SK-N-SH (cell line): ENCODE results near the gene TMEM255B. TPM values are rescaled to one million over a fixed set of nuclear protein-coding genes. Genes with fewer than 3 reads are reported as not detected.

Experiments
- CTCF ChIA-PET: fragments of 300-600, 350-600 bp; formaldehyde crosslinking; extraction: SDS; loops from one replicate; lab custom pipeline; 2021; lab: Yijun Ruan, JAX
- POLR2A ChIA-PET: fragments of 350-600 bp; sonication (Branson Sonifier 250); formaldehyde crosslinking; extraction: SDS; loops from one replicate; lab custom pipeline; 2020; ENCODE audit warnings: antibody characterized with exemption, inconsistent platforms; lab: Yijun Ruan, JAX
- DNase-seq: peaks from one replicate; pipeline ENCODE4 v3.0.0; 2012
- H2AFZ ChIP-seq: fragments of 200-600 bp; sonication (generic); 2 replicates; pipeline ENCODE4 v1.8.1; 2016; ENCODE audit warnings: antibody characterized with exemption, mild to moderate bottlenecking, low read depth
- H3F3A ChIP-seq: fragments of 200-600 bp; sonication (generic); replicated peaks from 2 replicates; pipeline ENCODE3; 2016; ENCODE audit warnings: antibody characterized with exemption, mild to moderate bottlenecking; ENCODE audit not compliant: insufficient read depth
- H3K27ac ChIP-seq, 2 experiments: fragments of 200-500 bp in 1 of 2; fragments of 200-600 bp in 1 of 2; sonication (Bioruptor generic) in 1 of 2; sonication (generic), shearing (Covaris generic) in 1 of 2; 2 replicates each; pipeline versions ENCODE4 v1.5.1 to v1.6.1; 2014 to 2016; ENCODE audit warnings: low read depth in 2 of 2, inconsistent platforms in 1 of 2, low read length in 1 of 2, mild to moderate bottlenecking in 1 of 2, mixed read lengths in 1 of 2
- H3K27me3 ChIP-seq: fragments of 200-600 bp; sonication (generic), shearing (Covaris generic); 2 replicates; pipeline ENCODE4 v1.6.1; 2016; ENCODE audit warnings: mixed run types; ENCODE audit not compliant: insufficient read depth
- H3K36me3 ChIP-seq, 2 experiments: fragments of 200-500 bp in 1 of 2; fragments of 200-600 bp in 1 of 2; sonication (Bioruptor generic) in 1 of 2; sonication (generic) in 1 of 2; replicated peaks in 1 of 2; 2 replicates each; pipeline versions ENCODE3 to v1.5.1; 2014 to 2016; ENCODE audit warnings: low read length in 1 of 2, mild to moderate bottlenecking in 1 of 2; ENCODE audit not compliant: insufficient read depth in 2 of 2, control insufficient read depth in 1 of 2
- H3K4me1 ChIP-seq, 2 experiments: fragments of 200-500 bp in 1 of 2; fragments of 200-600 bp in 1 of 2; sonication (Bioruptor generic) in 1 of 2; sonication (generic), shearing (Covaris generic) in 1 of 2; 2 replicates each; pipeline versions ENCODE4 v1.5.1 to v1.6.1; 2014 to 2016; ENCODE audit warnings: low read depth in 1 of 2, low read length in 1 of 2, mixed run types in 1 of 2; ENCODE audit not compliant: insufficient read depth in 2 of 2, control insufficient read depth in 1 of 2
- H3K4me2 ChIP-seq: fragments of 200-600 bp; sonication (generic), shearing (Covaris generic); 2 replicates; pipeline ENCODE4 v1.6.1; 2017; ENCODE audit warnings: mixed run types
- H3K4me3 ChIP-seq, 2 experiments: fragments of 200-500 bp in 1 of 2; fragments of 200-600 bp in 1 of 2; sonication (Bioruptor generic) in 1 of 2; sonication (generic), shearing (Covaris generic) in 1 of 2; 2 replicates each; pipeline versions ENCODE4 v1.5.1 to v1.8.1; 2014 to 2016; ENCODE audit warnings: low read depth in 2 of 2, inconsistent platforms in 1 of 2, low read length in 1 of 2, mild to moderate bottlenecking in 1 of 2, mixed read lengths in 1 of 2, moderate library complexity in 1 of 2
- H3K79me2 ChIP-seq: fragments of 200-600 bp; sonication (generic); 2 replicates; pipeline ENCODE4 v1.8.1; 2017; ENCODE audit warnings: mild to moderate bottlenecking; ENCODE audit not compliant: insufficient read depth
- H3K9ac ChIP-seq: fragments of 200-600 bp; sonication (generic); 2 replicates; pipeline ENCODE4 v1.6.1; 2017; ENCODE audit warnings: mixed run types
- H3K9me2 ChIP-seq: fragments of 200-600 bp; sonication (generic); 2 replicates; pipeline ENCODE4 v1.6.1; 2017; ENCODE audit warnings: mixed run types
- H3K9me3 ChIP-seq: fragments of 200-600 bp; sonication (generic); 2 replicates; pipeline ENCODE4 v1.6.1; 2017; ENCODE audit warnings: mixed run types, mild to moderate bottlenecking, moderate library complexity
- H4K20me1 ChIP-seq: fragments of 200-600 bp; sonication (generic); 2 replicates; pipeline ENCODE4 v1.6.1; 2017; ENCODE audit warnings: mild to moderate bottlenecking, mixed run types; ENCODE audit not compliant: insufficient read depth
- CHD2 ChIP-seq: fragments of 150-350 bp; IDR thresholded peaks from 2 replicates; pipeline ENCODE4 v1.6.1; 2018; ENCODE audit warnings: low read length; ENCODE audit not compliant: partially characterized antibody
- ELF1 ChIP-seq: IDR thresholded peaks from 2 replicates; pipeline ENCODE4 v1.4.0; 2012
- EZH2phosphoT487 ChIP-seq: fragments of 200-600 bp; sonication (generic); IDR thresholded peaks from 2 replicates; pipeline ENCODE4 v1.6.1; 2017; ENCODE audit warnings: low read depth, mixed run types, mild to moderate bottlenecking, antibody characterized with exemption, moderate library complexity, borderline replicate concordance
- FOSL2 ChIP-seq: IDR thresholded peaks from 2 replicates; pipeline ENCODE4 v1.4.0; 2012; ENCODE audit warnings: low read depth, mild to moderate bottlenecking, moderate library complexity, borderline replicate concordance
- FOXM1 ChIP-seq: IDR thresholded peaks from 2 replicates; pipeline ENCODE4 v1.4.0; 2012; ENCODE audit warnings: low read depth, mild to moderate bottlenecking
- GATA2 ChIP-seq: sonication (generic); formaldehyde crosslinking; IDR thresholded peaks from 2 replicates; pipeline ENCODE4 v1.5.0; 2020; ENCODE audit warnings: mild to moderate bottlenecking, missing genetic modification reagents
- IRF3 ChIP-seq: fragments of 150-350 bp; IDR thresholded peaks from 2 replicates; pipeline ENCODE4 v1.6.1; 2016; ENCODE audit warnings: mild to moderate bottlenecking, low read depth, low read length
- JUND ChIP-seq: IDR thresholded peaks from 2 replicates; pipeline ENCODE4 v1.4.0; 2012
- MAX ChIP-seq: IDR thresholded peaks from 2 replicates; pipeline ENCODE4 v1.4.0; 2012; ENCODE audit warnings: low read depth
- MEF2A ChIP-seq: IDR thresholded peaks from 2 replicates; pipeline ENCODE4 v1.4.0; 2012; ENCODE audit warnings: low read depth, borderline replicate concordance
- MXI1 ChIP-seq: IDR thresholded peaks from 2 replicates; pipeline ENCODE4 v1.6.1; 2012; ENCODE audit warnings: mild to moderate bottlenecking, low read depth, low read length, improper control_type of control experiment
- NFIC ChIP-seq: IDR thresholded peaks from 2 replicates; pipeline ENCODE4 v1.4.0; 2012; ENCODE audit warnings: borderline replicate concordance
- NRF1 ChIP-seq: IDR thresholded peaks from 2 replicates; pipeline ENCODE4 v1.6.1; 2012; ENCODE audit warnings: low read depth, mild to moderate bottlenecking, low read length
- RAD21 ChIP-seq: IDR thresholded peaks from 2 replicates; pipeline ENCODE4 v1.6.1; 2012; ENCODE audit warnings: mild to moderate bottlenecking, low read length
- RCOR1 ChIP-seq: fragments of 150-350 bp; IDR thresholded peaks from 2 replicates; pipeline ENCODE4 v1.6.1; 2017; ENCODE audit warnings: antibody characterized with exemption, low read length
- RFX5 ChIP-seq: IDR thresholded peaks from 2 replicates; pipeline ENCODE4 v1.6.1; 2012; ENCODE audit warnings: mild to moderate bottlenecking, improper control_type of control experiment, low read length
- RXRA ChIP-seq: IDR thresholded peaks from 2 replicates; pipeline ENCODE4 v1.4.0; 2012; ENCODE audit warnings: low read depth, mild to moderate bottlenecking, borderline replicate concordance
- SIN3A ChIP-seq: IDR thresholded peaks from 2 replicates; pipeline ENCODE4 v1.6.1; 2012; ENCODE audit warnings: low read depth, mild to moderate bottlenecking, low read length, moderate library complexity, borderline replicate concordance
- SMC3 ChIP-seq: IDR thresholded peaks from 2 replicates; pipeline ENCODE4 v1.6.1; 2012; ENCODE audit warnings: low read depth, low read length, improper control_type of control experiment
- TEAD4 ChIP-seq: IDR thresholded peaks from 2 replicates; pipeline ENCODE4 v1.4.0; 2012; ENCODE audit warnings: mild to moderate bottlenecking, borderline replicate concordance; ENCODE audit not compliant: insufficient read depth
- YY1 ChIP-seq: IDR thresholded peaks from 2 replicates; pipeline ENCODE4 v1.4.0; 2012; ENCODE audit warnings: low read depth, mild to moderate bottlenecking
- WGBS: methylation state at CpG from one replicate; pipeline ENCODE4 v1.1.6; 2017; ENCODE audit warnings: low lambda C conversion rate; 5-methylcytosine and 5-hydroxymethylcytosine counted together
- polyA plus RNA-seq, 3 experiments: library from polyadenylated mRNA; depleted of rRNA; stranded (reverse); fragments of >200 nt; gene quantifications; 2 replicates each; pipeline ENCODE4 v1.2.3, GENCODE V29; 2012
- TF ChIP-seq, protein P1 (sequence below): fragments of 200-600 bp; sonication (generic); IDR thresholded peaks from 2 replicates; pipeline ENCODE4 v1.6.1; 2017; ENCODE audit warnings: antibody characterized with exemption, mild to moderate bottlenecking, moderate library complexity

The TMEM255B gene
- polyA plus RNA-seq, 1 of the 3 experiments (the other 2 are of a cell fraction), result 14.8 TPM

DNA sequence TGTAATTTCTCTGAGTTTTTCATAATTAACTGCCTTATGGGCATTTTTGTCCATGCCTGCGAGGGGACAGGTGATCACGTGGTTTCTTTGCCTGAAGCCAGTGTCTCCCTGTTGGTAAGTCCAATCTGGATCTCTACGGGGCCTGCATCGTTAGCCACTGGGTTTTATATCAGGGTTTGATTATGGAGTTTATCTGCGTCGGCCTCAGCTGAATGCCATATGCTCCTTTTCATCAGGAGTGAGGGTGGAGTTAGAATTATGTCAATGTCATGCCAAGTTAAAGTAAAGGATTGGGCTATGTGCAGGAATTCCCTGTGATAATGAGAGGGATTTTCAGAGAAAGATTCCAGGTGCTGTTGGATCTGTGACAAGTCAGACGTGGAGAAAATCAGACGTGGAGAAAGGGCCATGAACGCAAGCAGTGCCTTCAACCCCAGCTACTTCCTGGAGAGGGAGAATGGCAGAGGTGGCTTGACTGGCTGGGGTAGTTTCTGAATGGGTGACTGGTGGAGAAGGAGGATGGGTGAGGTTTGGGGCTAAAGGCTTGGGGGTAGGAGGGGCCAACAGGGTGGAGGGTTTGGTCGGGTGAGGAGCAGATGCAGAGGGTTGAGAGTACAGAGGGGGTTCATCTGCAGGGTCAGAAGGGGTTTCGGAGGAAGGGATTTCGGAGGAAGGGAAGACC is 24.3 kb downstream of the TMEM255B start:
- 79% methylated on average over 12 of the region's 12 CpGs for WGBS

GRCh38 chr13:113783966-113784644 is 25.1 kb downstream of the TMEM255B start:
- Histone ChIP-seq H3K4me1 (no peaks in the 10 kb centered on the region; a peak in 1 of 4 replicates), H3K79me2 (no peaks in the 10 kb centered on the region), H3K4me2 (no peak overlapping the region), H3K36me3 (no peaks in the 10 kb centered on the region), H3K9me3 (no peaks in the 10 kb centered on the region), H3K4me3 (no peak overlapping the region), H3K9ac (no peak overlapping the region), H2AFZ (no peak overlapping the region), H4K20me1 (no peaks in the 10 kb centered on the region), H3K27me3 (no peaks in the 10 kb centered on the region), H3K9me2 (no peaks in the 10 kb centered on the region; the same call in 1 of the 2 replicates), H3K27ac (no peak overlapping the region), H3F3A (peaks cover 7% of the 10 kb centered on the region)
- no peak for DNase-seq
- WGBS, result 76% methylated on average over 10 of the region's 10 CpGs
- ChIA-PET CTCF (no interaction called here), POLR2A (no interaction called here)
- no peak for TF ChIP-seq RXRA
- no peak for TF ChIP-seq JUND
- TF ChIP-seq TEAD4, result no peak
- TF ChIP-seq SMC3, result no peak
- TF ChIP-seq GATA2 (CRISPR knock-in tag), result no peak
- TF ChIP-seq, protein P1, sequence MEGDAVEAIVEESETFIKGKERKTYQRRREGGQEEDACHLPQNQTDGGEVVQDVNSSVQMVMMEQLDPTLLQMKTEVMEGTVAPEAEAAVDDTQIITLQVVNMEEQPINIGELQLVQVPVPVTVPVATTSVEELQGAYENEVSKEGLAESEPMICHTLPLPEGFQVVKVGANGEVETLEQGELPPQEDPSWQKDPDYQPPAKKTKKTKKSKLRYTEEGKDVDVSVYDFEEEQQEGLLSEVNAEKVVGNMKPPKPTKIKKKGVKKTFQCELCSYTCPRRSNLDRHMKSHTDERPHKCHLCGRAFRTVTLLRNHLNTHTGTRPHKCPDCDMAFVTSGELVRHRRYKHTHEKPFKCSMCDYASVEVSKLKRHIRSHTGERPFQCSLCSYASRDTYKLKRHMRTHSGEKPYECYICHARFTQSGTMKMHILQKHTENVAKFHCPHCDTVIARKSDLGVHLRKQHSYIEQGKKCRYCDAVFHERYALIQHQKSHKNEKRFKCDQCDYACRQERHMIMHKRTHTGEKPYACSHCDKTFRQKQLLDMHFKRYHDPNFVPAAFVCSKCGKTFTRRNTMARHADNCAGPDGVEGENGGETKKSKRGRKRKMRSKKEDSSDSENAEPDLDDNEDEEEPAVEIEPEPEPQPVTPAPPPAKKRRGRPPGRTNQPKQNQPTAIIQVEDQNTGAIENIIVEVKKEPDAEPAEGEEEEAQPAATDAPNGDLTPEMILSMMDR, result no peak
- TF ChIP-seq IRF3, result no peak
- no peak for TF ChIP-seq NFIC
- TF ChIP-seq SIN3A, result no peak
- no peak for TF ChIP-seq MXI1
- no peak for TF ChIP-seq YY1
- TF ChIP-seq RFX5, result no peak
- TF ChIP-seq ELF1, result no peak
- TF ChIP-seq NRF1, result no peak
- no peak for TF ChIP-seq RCOR1
- no peak for TF ChIP-seq FOXM1
- no peak for TF ChIP-seq RAD21

More for the DNA sequence above, 24.3 kb downstream of the TMEM255B start:
- H3K4me2 ChIP-seq, result no peak overlapping the region
- no peaks in the 10 kb centered on the region for H3K9me3 ChIP-seq
- ChIA-PET POLR2A (no interaction called here), CTCF (no interaction called here)
- no peaks in the 10 kb centered on the region for H3K36me3 ChIP-seq
- TF ChIP-seq MEF2A (no peak), FOSL2 (no peak), EZH2phosphoT487 (no peak), GATA2 (CRISPR knock-in tag) (no peak), MAX (no peak), NRF1 (no peak), CHD2 (no peak), ELF1 (no peak), RCOR1 (no peak)
- TF ChIP-seq, protein P1, result no peak
- H3K9me2 ChIP-seq, result no peaks in the 10 kb centered on the region; the same call in 1 of the 2 replicates
- no peak overlapping the region for H3K9ac ChIP-seq
- no peak for DNase-seq
- no peaks in the 10 kb centered on the region for H3K79me2 ChIP-seq
- H3K27me3 ChIP-seq, result no peaks in the 10 kb centered on the region
- H3K4me3 ChIP-seq, result no peak overlapping the region
- H4K20me1 ChIP-seq, result no peaks in the 10 kb centered on the region
- H2AFZ ChIP-seq, result no peak overlapping the region
- no peak overlapping the region for H3K27ac ChIP-seq
- H3K4me1 ChIP-seq, result no peaks in the 10 kb centered on the region; a peak in 1 of 4 replicates
- H3F3A ChIP-seq, result peaks cover 7% of the 10 kb centered on the region
